Activated CD8-positive, alpha-beta memory T cell treated with anti-CD3 and anti-CD28 coated beads, Interleukin-2, amount 10 ng/mL, durations not matched to agents 7 days and 5 days (primary cell): ENCODE data around the gene CHCHD6. TPM values are rescaled to one million over a fixed set of nuclear protein-coding genes. Genes with fewer than 3 reads are reported as not detected.

Source experiments
- ATAC-seq: fragments of 150-1000 bp; cut with Tn5 transposase; one replicate; pipeline ENCODE4 v1.10.0; 2021; ENCODE audit warnings: moderate library complexity
- CTCF ChIA-PET: fragments of 350-600 bp; sonication (Branson Sonifier 250); formaldehyde crosslinking; loops from one replicate; lab custom pipeline; 2021; ENCODE audit warnings: antibody characterized with exemption; lab: Charles Lee
- DNase-seq: peaks from one replicate; pipeline ENCODE4 v3.0.0-alpha.2; 2020
- H3K27ac Mint-ChIP-seq: one replicate; pipeline ENCODE4 v1.8.0; 2021; ENCODE audit warnings: mild to moderate bottlenecking, mixed read lengths
- H3K27me3 Mint-ChIP-seq: one replicate; pipeline ENCODE4 v1.8.0; 2021; ENCODE audit warnings: mixed read lengths
- H3K36me3 Mint-ChIP-seq: one replicate; pipeline ENCODE4 v1.8.0; 2021; ENCODE audit warnings: mild to moderate bottlenecking, mixed read lengths
- H3K4me1 Mint-ChIP-seq: one replicate; pipeline ENCODE4 v1.8.0; 2021; ENCODE audit warnings: mixed read lengths
- H3K4me3 Mint-ChIP-seq: one replicate; pipeline ENCODE4 v1.8.0; 2021; ENCODE audit warnings: mild to moderate bottlenecking, moderate library complexity, mixed read lengths
- H3K9me3 Mint-ChIP-seq: one replicate; pipeline ENCODE4 v1.8.0; 2022; ENCODE audit warnings: low read depth, mixed read lengths
- total RNA-seq, 2 experiments: library from RNA; stranded (reverse); gene quantifications; one replicate each; pipeline ENCODE4 v1.2.3, GENCODE V29; 2021

The CHCHD6 gene
- total RNA-seq, 2 experiments from 2014 or later = 7.7 to 9.0 TPM

DNA sequence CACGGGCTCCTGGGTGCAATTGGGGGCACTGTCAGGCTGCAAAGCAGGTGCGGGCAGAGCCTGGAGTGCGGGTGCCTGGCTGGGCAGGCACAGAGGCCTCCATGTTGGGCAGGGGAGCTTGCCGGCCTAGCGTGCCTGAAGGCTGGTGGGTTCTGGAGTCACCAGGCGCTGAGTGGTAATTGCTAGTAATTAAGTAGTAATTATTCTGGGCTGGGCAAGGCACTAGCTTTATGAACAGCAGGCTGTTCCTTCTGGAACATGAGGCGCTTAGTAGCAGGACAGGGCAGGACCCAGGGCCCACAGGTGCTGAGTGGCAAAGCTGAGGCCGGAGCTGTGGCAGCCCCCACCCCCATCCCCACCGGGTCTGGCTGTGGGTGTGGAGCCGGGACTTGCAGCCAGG lies 304.2 kb downstream of the CHCHD6 start:
- no peak for DNase-seq
- Mint-ChIP-seq H3K36me3 (no peaks in the 10 kb centered on the region), H3K4me3 (no peak overlapping the region), H3K27me3 (no peaks in the 10 kb centered on the region), H3K27ac (no peak overlapping the region), H3K9me3 (no peaks in the 10 kb centered on the region), H3K4me1 (no peaks in the 10 kb centered on the region)
- CTCF ChIA-PET = no interaction called here
- ATAC-seq = no peak

GRCh38 chr3:127009531-127009930 lies 305.5 kb downstream of the CHCHD6 start:
- DNase-seq (no peak), ATAC-seq (no peak)
- CTCF ChIA-PET = interaction anchor here (0.6 kb wide), 1 partner anchor 14 kb away, joined by 3 read pairs; no protein-coding TSS in a partner anchor
- no peaks in the 10 kb centered on the region for H3K27me3 Mint-ChIP-seq
- peaks cover 3% of the 10 kb centered on the region for H3K4me1 Mint-ChIP-seq
- H3K9me3 Mint-ChIP-seq = no peaks in the 10 kb centered on the region
- no peak overlapping the region for H3K27ac Mint-ChIP-seq
- no peaks in the 10 kb centered on the region for H3K36me3 Mint-ChIP-seq
- no peak overlapping the region for H3K4me3 Mint-ChIP-seq

Other genes starting within 250 kb of the CHCHD6 start
- gene ZXDC, start 228.3 kb upstream of the CHCHD6 start, total RNA-seq = 10 to 100 TPM; 21.5 to 22.7 TPM
- gene UROC1, start 186.5 kb upstream of the CHCHD6 start, total RNA-seq = not detected
- gene CHST13, start 180.1 kb upstream of the CHCHD6 start, total RNA-seq = not detected
- gene C3orf22, start 145.3 kb upstream of the CHCHD6 start, total RNA-seq = not detected
- gene TXNRD3, start 49.1 kb upstream of the CHCHD6 start, total RNA-seq = 1 to 10 TPM in 1 of 2 experiments, under 1 TPM in 1; 0.50 to 1.6 TPM